ENCODE measurements around the gene DOCK1. TPM values are rescaled to one million over a fixed set of nuclear protein-coding genes. Genes with fewer than 3 reads are reported as not detected.

The DOCK1 gene
- total RNA-seq, 1 experiment from 2014 or later = 40.0 TPM

DNA sequence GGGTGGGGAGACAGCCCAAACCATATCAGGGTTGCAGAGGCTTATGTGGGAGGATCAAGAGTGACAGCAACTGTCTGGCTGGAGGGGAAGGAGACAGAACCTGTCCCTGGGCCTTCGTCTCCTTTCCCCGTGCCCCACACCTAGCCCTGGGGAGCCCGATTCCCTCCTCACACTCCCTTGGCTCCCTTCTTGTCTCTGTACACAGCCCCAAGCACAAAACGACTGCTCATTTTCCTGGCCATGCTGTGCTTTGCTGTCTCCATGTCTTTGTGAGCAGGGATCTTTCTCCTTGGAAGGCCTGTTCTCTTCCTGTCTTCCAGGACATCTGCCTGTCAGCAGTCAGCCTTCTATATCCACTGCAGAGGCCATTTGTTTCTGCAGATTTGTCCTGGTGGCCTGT lies 177.4 kb downstream of the DOCK1 start:
- ChIA-PET CTCF (no interaction called here), POLR2A (no interaction called here)
- no peaks in the 10 kb centered on the region for H3K27me3 Mint-ChIP-seq (ENCODE audit: insufficient read depth, unreplicated experiment)
- DNase-seq (ENCODE audit: unreplicated experiment) = no peak
- no peak overlapping the region for H3K27ac Mint-ChIP-seq (ENCODE audit: low read depth, unreplicated experiment)
- intact Hi-C loops (cut with micrococcal nuclease) = no loop called here
- no peak overlapping the region for H3K4me3 Mint-ChIP-seq (ENCODE audit: unreplicated experiment)
- H3K4me1 Mint-ChIP-seq (ENCODE audit: insufficient read depth, unreplicated experiment) = no peaks in the 10 kb centered on the region
- no peaks in the 10 kb centered on the region for H3K9me3 Mint-ChIP-seq (ENCODE audit: unreplicated experiment)
- no TSS peak for BruUV-seq (replicated peaks)
- TF ChIP-seq, protein P1, sequence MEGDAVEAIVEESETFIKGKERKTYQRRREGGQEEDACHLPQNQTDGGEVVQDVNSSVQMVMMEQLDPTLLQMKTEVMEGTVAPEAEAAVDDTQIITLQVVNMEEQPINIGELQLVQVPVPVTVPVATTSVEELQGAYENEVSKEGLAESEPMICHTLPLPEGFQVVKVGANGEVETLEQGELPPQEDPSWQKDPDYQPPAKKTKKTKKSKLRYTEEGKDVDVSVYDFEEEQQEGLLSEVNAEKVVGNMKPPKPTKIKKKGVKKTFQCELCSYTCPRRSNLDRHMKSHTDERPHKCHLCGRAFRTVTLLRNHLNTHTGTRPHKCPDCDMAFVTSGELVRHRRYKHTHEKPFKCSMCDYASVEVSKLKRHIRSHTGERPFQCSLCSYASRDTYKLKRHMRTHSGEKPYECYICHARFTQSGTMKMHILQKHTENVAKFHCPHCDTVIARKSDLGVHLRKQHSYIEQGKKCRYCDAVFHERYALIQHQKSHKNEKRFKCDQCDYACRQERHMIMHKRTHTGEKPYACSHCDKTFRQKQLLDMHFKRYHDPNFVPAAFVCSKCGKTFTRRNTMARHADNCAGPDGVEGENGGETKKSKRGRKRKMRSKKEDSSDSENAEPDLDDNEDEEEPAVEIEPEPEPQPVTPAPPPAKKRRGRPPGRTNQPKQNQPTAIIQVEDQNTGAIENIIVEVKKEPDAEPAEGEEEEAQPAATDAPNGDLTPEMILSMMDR (IDR thresholded peaks at IDR 0.05; ENCODE audit: unreplicated experiment) = no peak
- H3K36me3 Mint-ChIP-seq (ENCODE audit: insufficient read depth, unreplicated experiment) = peaks cover 17% of the 10 kb centered on the region

DNA sequence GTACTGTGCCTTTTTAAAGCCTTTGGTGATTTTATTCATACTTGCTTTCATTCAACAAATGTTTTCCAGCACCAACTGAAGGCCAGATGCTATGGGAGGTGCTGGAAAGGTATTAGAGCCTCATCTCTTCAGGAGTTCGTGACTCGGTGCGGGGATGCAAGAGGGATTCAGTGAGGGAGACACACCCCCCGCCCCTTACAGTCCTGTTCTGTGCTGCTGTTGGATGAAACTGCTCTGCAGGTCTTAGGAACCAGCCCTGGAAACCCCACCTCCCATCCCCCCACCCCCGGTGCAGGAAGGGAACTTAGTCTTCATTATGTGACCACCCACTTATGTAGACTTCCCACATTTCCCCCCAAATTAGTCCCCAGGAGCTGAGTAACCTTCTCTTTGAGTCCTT lies 180.7 kb downstream of the DOCK1 start:
- POLR2A ChIA-PET = no interaction called here
- CTCF ChIA-PET = interaction anchor here (0.7 kb wide), 1 partner anchor 1023 kb away, joined by 3 read pairs; no protein-coding TSS in a partner anchor
- no peaks in the 10 kb centered on the region for H3K9me3 Mint-ChIP-seq (ENCODE audit: unreplicated experiment)
- H3K4me3 Mint-ChIP-seq (ENCODE audit: unreplicated experiment) = no peak overlapping the region
- H3K27me3 Mint-ChIP-seq (ENCODE audit: insufficient read depth, unreplicated experiment) = no peaks in the 10 kb centered on the region
- H3K36me3 Mint-ChIP-seq (ENCODE audit: insufficient read depth, unreplicated experiment) = peaks cover 19% of the 10 kb centered on the region
- H3K4me1 Mint-ChIP-seq (ENCODE audit: insufficient read depth, unreplicated experiment) = no peaks in the 10 kb centered on the region
- no peak for DNase-seq (ENCODE audit: unreplicated experiment)
- BruUV-seq (replicated peaks) = no TSS peak
- intact Hi-C loops (cut with micrococcal nuclease) = no loop called here
- no peak overlapping the region for H3K27ac Mint-ChIP-seq (ENCODE audit: low read depth, unreplicated experiment)
- TF ChIP-seq, protein P1 (IDR thresholded peaks at IDR 0.05; ENCODE audit: unreplicated experiment) = no peak

DNA sequence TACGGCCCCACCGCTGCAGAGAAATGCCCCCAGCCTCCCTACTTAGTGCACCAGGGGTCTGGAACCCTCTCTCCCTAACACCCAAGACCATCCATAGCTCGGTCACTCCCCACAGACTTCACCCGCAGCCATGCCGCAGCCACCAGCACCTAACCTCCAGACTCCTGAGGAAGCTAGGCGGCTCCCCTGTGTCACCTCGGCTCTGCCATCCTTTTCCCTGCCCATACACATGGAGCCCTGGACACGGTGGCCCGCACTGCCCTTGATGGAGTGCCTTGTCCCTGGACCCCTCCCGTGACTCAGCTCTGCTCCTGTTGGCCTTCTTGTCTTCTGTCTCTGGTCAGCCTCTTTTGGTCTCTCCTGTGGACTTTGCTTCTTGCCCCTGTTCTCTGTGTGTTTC lies 183.7 kb downstream of the DOCK1 start:
- Mint-ChIP-seq H3K4me3 (ENCODE audit: unreplicated experiment) (no peak overlapping the region), H3K27me3 (ENCODE audit: insufficient read depth, unreplicated experiment) (no peaks in the 10 kb centered on the region), H3K9me3 (ENCODE audit: unreplicated experiment) (no peaks in the 10 kb centered on the region), H3K4me1 (ENCODE audit: insufficient read depth, unreplicated experiment) (no peaks in the 10 kb centered on the region), H3K27ac (ENCODE audit: low read depth, unreplicated experiment) (no peak overlapping the region), H3K36me3 (ENCODE audit: insufficient read depth, unreplicated experiment) (peaks cover 18% of the 10 kb centered on the region)
- ChIA-PET POLR2A (no interaction called here), CTCF (no interaction called here)
- TF ChIP-seq, protein P1 (IDR thresholded peaks at IDR 0.05; ENCODE audit: unreplicated experiment) = no peak
- intact Hi-C loops (cut with micrococcal nuclease) = no loop called here
- no TSS peak for BruUV-seq (replicated peaks)
- DNase-seq (ENCODE audit: unreplicated experiment) = no peak

DNA sequence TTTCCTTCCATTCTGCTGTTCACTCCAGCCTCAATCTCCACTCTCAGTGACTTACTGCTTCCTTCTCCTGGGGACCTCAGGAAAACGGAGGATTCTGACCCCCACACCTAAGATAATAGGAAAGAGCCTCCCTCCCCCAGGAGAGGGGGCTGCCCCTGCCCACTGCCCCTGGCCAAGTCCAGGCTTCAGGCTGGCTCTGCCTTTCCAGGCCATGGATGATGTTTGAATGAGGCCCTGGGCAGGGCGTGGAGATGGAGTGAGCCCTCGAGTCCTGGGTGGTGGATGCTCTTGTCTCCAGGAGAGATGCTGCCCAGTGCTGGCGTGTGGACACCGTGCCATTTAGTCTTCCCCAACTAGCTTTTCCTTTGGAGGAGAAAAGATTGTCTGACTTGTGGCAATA lies 184.2 kb downstream of the DOCK1 start:
- CTCF ChIA-PET = interaction anchor here (0.6 kb wide), 1 partner anchor 286 kb away, joined by 3 read pairs; no protein-coding TSS in a partner anchor
- POLR2A ChIA-PET = no interaction called here
- TF ChIP-seq, protein P1 (IDR thresholded peaks at IDR 0.05; ENCODE audit: unreplicated experiment) = no peak
- Mint-ChIP-seq H3K36me3 (ENCODE audit: insufficient read depth, unreplicated experiment) (peaks cover 23% of the 10 kb centered on the region), H3K4me1 (ENCODE audit: insufficient read depth, unreplicated experiment) (no peaks in the 10 kb centered on the region), H3K4me3 (ENCODE audit: unreplicated experiment) (no peak overlapping the region), H3K27me3 (ENCODE audit: insufficient read depth, unreplicated experiment) (no peaks in the 10 kb centered on the region), H3K27ac (ENCODE audit: low read depth, unreplicated experiment) (no peak overlapping the region), H3K9me3 (ENCODE audit: unreplicated experiment) (no peaks in the 10 kb centered on the region)
- BruUV-seq (replicated peaks) = no TSS peak
- DNase-seq (ENCODE audit: unreplicated experiment) = no peak
- intact Hi-C loops (cut with micrococcal nuclease) = no loop called here
